Adrenal gland (tissue), 5 donors: ENCODE data around the gene MAST4.

Source experiments
- CTCF ChIP-seq, 6 experiments: fragments of 450-650 bp in 4 of 6; fragments of 200-600 bp in 2 of 6; sonication (generic) in 1 of 6; IDR thresholded peaks; 1 replicate in 5 of 6; 2 replicates in 1 of 6; pipeline versions ENCODE4 v1.5.1 to v1.8.0; 2016 to 2021; ENCODE audit warnings: antibody characterized with exemption in 6 of 6, mild to moderate bottlenecking in 2 of 6, moderate library complexity in 1 of 6
- POLR2A ChIP-seq, 2 donors: fragments of 450-650 bp; IDR thresholded peaks; one replicate each; pipeline ENCODE4 v1.6.1; 2017; ENCODE audit warnings: antibody characterized with exemption in 2 of 2, mild to moderate bottlenecking in 2 of 2, moderate library complexity in 1 of 2
- donor health status: DM: no; HTN: no; CAD: no.

DNA sequence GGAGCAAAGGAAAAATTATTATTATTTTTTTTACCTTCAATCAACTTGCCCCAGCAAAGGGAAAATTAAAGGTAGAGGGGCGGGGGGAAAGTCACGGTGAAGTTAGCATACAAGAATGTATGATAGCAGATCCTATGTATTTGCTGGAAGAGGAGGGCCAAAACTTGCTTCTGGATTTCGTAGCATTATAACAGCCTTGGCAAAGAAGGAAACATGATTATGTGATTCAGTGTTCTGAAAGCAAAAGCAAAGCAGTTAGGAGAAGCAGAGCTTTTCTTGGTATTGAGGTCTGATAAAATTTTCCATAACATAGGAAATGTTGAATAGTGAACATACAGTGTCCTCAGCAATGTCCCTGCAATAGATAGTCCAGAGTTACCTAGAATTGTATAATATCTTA is 32.4 kb downstream of the MAST4 start:
- TF ChIP-seq POLR2A (IDR thresholded peaks at IDR 0.05) (no peak), CTCF (IDR thresholded peaks at IDR 0.05) (no peak)
